Fibroblast of skin of right quadriceps (primary cell): Measurements from ENCODE around the gene SLC17A5.
A peak's percentile ranks its signal among the peaks of the same experiment; 100 is the strongest.
"Not testable (repeated sequence)": the region's sequence is repeated elsewhere in the genome, so short reads cannot be mapped to it uniquely, and the experiment has no call there.

Experiments
- DNase-seq: peaks from one replicate; pipeline ENCODE4 v3.0.0-alpha.2; 2013

Gene SLC17A5

DNA sequence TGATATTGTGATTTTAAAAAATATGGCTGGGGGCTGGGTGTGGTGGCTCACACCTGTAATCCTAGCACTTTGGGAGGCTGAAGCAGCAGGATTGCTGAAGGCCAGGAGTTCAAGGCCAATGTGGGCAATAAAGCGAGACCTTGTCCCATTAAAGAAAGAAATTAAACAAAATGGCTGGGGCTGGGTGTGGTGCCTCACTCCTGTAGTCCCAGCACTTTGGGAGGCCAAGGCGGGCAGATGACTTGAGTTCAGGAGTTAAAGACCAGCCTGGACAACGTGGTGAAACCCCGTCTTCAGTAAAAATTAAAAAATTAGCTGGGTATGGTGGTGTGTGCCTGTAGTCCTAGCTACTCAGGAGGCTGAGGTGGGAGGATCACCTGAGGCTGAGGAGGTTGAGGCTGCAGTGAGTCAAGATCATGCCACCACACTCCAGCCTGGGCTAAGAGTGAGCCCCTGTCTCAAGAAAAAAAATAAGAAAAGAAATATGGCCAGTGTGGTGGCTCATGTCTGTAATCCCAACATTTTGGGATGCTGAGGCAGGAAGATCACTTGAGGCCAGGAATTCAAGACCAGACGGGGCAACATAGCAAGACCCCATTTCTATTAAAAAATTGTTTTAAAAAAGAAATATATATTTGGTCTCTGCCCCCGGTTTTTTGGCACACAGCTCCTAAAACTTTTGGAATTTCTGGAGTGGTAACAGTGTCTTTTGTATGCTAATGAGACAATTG is 39.8 kb downstream of the SLC17A5 start:
- no peak for DNase-seq

DNA sequence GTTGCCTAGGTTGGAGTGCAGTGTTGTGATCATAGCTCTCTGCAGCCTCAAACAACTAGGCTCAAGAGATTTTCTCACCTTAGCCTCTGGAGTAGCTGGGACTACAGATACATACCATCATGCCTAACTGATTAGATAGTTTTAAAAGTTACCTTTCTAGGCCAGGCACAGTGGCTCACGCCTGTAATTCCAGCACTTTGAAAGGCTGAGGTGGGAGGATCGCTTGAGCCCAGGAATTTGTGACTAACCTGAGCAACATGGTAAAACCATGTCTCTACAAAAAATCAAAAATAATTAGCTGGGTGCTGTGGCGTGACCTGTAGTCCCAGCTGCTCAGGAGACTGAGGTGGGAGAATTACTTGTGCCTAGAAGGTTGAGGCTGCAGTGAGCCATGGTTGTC is 41.2 kb downstream of the SLC17A5 start:
- no peak for DNase-seq

DNA sequence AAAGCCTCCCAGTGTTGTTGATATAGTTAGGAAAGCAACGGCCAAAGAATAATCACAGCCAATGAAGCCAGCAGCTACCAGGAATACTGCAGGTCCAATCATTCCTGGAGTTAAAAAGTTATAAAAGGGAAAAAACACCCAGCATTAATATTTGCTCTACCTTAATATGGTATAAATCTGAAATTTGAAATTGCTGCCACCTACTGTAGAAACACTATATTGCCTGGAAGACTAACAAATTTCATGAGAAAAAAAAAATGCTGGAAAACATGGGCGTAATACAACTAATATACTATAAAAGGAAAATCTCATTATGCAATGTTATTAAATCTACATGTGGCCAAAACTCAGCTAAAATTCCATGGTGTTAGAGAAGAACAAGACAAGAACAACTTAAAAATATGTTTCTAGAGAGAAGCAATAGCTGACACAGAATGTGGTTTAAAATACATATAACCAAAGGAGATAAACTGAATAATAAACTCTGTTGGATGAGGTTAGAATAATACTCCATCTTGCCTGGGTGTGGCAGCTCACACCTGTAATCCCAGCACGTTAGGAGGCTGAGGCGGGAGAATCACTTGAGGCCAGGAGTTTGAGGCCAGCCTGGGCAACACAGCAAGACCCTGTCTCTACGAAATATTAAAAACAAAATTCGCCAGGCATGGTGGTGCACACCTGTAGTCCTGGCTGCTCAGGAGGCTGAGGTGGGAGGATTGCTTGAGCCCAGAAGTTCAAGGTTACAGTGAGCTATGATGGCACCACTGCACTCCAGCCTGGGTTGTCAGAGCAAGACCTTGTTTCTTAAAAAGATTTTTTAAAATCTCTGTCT is 43.1 kb downstream of the SLC17A5 start:
- peak; percentile 54 for DNase-seq

DNA sequence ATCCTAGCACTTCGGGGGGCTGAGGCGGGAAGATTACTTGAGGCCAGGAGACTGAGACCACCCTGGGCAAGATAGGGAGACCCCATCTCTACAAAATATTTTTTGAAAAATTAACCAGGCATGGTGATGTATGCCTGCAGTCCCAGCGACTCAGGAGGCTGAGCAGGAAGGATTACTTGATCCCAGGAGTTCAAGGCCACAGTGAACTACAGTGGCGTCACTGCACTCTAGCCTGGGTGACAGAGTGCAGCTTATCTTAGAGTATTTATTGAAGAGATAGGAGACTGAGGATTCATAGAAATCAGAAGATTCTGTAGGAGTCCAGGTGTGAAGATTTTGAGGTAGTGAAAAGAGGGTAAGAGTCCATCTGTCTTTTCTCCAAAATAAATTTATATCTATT is 45.0 kb downstream of the SLC17A5 start:
- DNase-seq, result no peak

DNA sequence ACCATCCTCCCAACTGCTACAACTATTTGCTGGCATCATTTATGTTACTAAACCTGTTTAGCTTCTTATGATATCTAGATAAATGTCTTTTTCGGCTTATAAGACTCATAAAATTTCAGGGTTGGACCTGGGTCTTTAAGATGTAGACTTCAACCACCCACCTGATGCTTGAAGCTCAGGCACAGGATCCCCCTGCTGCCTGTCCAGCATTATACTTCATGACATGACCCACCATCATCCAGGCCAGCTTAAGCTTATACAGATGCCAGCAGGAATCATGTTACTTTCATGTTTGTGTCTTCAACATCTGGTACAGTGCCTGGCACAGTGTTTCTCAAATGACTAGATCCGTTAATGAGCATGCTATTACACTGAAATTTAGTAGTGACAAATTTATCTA is 47.4 kb downstream of the SLC17A5 start:
- no peak for DNase-seq

DNA sequence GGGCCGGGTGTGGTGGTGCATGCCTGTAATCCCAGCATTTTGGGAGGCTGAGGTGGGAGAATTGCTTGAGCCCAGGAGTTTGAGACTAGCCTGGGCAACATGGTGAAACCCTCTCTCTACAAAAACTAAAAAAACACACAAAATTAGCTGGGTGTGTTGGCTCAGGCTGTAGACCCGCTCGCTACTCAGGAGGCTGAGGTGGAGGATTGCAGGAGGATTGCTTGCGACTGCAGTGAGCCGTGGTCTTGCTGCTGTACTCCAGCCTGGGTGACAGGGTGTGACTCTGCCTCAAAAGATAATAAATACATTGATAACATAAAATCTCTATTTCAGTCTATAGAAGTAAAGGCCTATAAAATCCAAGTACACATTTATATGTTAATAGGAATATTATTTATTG is 49.3 kb downstream of the SLC17A5 start:
- no peak for DNase-seq

DNA sequence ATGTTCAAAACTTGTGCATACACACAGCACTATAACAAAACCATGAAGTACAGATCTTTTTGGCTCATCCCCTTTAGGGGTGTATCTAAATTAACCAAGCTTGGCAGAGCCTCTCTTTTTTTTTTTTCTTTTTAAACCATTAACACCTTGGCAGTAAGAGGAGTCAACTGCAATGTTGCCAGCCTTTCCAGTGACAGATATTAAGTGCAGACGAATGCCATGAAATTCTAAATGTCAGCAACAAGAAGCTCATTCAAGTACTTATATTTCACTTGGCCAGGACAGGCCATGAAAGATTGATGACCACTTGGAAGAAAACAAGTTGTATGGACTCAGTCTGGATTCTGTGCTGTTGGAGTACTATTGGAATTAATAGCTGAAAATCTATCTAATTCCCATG is 49.8 kb downstream of the SLC17A5 start:
- DNase-seq, result no peak

DNA sequence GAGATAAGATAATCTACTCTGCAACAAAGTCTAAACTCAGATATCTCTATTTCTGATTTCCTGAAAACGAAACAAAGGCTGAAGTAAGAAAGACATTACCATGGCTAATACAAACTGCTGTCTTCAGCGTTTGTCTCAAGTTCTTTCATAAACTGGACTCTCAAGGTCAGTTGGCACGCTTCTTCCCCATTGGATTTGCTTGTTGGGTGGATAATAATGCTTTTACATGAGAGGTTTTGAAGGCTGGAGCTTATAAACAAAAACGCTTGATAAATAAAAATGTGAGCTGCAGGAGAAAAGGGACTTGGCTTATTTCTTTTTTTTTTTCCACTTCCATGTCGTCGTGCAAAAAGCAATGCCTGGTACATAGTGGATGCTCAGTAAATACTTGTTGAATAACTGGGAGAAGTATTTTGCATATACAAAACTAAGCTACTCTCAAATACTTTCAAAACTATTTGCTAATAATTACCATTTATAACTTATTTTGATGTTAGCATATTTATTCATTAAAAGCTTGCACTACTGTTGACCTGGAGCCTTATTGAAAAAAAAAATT is 67.3 kb downstream of the SLC17A5 start:
- DNase-seq, result no peak

DNA sequence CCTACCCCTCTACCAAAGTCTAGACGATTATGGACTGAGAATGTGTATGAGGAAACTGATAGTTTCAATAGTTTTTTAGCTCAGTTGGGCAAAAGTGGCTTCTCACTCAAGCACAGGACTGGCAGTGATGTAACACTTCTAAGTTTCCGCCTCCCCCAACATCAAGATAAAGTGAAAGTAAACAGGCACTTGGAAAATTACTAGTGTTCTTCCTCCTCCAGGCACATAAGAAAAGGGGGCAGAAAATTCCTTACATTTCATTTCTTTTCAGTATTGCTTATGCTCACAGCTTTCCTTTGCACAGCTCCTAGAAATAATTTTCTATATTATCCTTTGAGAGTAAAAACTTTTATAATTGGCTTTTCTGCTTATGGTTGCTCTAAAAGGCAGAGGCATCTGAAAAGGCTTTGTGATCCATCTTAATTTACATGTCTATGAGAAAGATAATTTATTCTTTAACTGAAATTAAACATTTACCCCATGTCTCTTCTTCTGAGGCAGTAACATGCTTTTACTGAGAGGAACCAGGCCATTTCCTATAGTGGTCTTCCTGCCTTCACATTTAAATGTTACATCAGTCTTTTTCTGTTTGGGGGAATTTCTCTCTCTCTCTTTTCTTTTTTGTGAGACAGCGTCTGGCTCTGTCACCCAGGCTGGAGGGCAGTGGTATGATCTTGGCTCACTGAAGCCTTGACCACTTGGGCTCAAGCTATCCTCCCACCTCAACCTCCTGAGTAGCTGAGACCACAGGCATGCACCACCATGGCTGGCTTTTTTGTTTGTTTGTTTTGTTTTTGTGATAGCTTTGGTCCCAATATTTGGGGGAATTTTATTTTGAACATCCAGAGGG is 68.0 kb downstream of the SLC17A5 start:
- peak; percentile 84 for DNase-seq

DNA sequence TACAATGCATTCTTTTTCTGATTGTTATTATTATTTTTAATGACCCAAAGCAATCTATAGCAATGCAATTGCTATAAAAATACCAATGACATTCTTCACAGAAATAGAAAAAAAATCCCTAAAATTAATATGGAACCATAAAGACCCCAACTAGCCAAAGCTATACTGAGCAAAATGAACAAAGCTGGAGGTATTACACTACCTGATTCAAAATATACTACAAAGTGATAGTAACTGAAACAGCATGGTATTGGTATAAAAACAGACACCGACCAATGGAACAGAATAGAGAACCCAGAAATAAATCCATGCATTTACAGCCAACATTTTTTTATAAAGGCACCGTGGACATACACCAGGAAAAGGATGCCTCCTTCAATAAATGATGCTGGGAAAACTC is 72.5 kb downstream of the SLC17A5 start:
- no peak for DNase-seq

DNA sequence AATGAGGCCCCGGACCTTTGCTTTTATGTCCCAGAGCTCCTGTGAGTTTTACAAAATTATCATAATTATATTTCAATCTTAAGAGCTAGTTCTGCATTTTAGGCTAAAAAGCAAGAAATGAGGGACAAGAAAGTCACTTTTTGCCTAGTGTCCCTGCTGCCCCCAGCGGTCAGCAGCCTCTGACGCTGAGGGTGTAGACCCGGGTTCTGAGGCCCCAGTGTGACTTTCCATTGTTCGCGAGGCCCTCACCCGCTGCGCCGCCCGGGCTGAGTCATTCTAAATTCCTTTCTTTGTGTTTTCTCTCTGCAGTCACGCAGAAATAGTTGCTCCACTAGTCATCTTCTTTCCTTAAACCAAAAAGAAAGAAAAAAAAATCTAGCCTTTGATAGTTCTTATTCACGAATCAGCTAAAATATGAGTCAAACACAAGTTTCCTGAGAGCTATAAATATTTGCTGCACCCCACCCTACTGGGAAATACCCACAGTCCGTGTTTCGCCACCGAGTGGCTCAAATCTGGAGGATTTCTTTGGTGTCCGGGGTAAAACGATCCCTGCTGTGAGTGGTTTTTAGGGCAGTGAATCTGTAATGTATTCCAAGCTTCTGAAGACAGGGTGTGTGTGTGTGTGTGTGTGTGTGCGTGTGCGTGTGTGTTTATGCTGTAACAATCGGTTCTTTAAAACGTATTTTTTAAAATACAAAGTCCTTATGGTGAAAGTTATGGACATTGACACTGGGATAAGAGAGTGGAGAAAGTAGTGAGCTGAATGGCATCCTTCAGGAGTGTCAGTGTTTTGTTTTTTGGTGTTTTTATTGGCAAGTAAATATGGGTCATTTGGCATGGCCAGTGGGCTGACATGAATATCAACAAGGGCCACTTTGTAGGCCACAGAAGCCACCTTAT is 73.3 kb downstream of the SLC17A5 start:
- DNase-seq, result peak; percentile 98

DNA sequence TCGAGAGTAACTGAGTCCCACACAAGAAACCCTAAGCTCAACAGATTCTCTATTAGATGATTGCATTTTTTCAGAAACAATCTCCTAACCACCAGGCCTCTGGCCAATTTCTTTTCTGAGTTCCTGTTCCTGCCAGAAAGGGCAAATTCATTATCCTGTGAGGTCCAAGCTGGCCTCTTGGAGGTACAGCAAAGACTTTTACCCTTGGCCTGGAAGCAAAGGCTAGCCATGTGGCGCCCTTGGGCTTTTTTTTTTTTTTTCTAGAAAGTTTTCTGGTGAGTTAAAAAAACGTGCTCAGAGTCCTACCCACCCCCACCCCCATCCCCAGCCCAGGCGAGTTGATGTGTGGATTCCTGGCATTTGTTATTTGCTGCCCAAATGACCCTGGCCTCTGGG is 73.9 kb downstream of the SLC17A5 start:
- DNase-seq, result peak; percentile 87

DNA sequence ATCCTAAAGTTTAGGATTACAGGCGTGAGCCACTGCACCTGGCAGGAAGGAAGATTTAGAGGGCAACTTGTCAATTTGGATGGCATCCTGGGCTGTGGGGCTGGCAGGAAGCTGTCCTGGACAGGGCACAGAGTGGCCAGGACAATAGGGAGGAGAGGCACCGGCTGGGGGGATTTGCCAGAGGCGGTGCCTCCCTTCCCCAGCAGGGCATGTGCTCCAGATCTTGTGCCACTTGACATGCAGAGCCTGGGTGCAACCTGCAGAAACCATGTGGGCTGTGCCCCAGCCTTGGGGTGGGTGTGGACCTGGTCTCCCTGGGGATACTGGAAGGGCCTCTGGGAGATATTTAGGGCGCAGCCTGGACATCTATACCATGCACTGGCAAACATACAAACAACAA is 74.4 kb downstream of the SLC17A5 start:
- no peak for DNase-seq

DNA sequence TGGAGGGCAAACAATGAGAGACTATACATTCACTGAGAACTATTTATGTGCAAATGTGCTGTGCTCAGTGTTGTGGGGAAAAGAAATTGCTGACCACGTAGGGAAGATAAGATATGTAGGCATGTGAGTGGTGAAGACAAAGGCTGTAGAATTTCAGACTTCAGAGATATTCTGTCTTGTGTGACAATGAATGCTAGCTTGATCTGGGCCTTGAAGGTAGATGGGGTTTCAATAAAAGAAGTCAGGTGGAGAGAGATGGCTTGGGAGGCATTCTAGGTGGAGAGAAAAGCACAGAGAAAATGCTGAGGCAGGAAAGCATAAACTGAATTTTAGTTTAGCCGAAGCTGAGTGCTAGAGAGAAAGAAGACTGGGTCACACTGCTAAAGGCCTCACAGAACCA is 76.1 kb downstream of the SLC17A5 start:
- DNase-seq, result no peak

DNA sequence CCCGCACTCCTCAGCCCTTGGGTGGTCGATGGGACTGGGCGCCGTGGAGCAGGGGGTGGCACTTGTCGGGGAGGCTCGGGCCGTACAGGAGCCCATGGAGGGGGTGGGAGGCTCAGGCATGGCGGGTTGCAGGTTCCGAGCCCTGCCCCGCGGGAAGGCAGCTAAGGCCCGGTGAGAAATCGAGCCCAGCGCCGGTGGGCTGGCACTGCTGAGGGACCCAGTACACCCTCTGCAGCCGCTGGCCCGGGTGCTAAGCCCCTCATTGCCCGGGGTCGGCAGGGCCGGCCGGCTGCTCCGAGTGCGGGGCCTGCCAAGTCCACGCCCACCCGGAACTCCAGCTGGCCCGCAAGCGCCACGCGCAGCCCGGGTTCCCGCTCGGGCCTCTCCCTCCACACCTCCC is 81.3 kb downstream of the SLC17A5 start:
- DNase-seq, result not testable (repeated sequence)

DNA sequence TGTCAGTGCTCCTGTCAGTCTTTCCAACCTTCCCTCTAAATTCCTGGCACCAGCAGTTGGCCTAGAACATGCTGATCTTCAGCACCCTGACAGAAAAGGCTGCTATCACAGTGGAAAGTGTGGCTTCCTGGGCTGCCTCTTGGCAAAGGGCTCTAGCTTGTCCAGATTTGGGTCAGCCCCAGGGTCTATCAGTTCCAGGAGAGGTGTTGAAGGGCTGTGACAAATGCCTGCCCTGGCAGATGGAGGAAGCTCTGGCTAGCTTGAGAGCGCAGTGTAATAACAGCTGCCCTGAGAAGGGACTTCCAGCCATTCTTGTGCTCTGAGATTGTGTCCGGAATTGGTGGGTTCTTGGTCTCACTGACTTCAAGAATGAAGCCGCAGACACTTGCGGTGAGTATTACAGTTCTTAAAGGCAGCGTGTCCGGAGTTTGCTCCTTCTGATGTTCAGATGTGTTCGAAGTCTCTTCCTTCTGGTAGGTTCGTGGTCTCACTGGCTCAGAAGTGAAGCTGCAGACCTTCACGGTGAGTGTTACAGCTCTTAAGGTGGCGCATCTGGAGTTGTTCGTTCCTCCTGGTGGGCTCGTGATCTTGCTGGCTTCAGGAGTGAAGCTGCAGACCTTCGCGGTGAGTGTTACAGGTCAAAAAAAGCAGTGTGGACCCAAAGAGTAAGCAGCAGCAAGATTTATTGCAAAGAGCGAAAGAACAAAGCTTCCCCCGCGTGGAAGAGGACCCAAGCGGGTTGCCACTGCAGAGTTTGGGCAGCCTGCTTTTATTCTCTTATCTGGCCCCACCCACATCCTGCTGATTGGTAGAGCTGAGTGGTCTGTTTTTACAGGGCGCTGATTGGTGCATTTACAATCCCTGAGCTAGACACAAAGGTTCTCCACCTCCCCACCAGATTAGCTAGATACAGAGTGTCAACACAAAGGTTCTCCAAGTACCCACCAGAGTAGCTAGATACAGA is 82.3 kb downstream of the SLC17A5 start:
- not testable (repeated sequence) for DNase-seq

DNA sequence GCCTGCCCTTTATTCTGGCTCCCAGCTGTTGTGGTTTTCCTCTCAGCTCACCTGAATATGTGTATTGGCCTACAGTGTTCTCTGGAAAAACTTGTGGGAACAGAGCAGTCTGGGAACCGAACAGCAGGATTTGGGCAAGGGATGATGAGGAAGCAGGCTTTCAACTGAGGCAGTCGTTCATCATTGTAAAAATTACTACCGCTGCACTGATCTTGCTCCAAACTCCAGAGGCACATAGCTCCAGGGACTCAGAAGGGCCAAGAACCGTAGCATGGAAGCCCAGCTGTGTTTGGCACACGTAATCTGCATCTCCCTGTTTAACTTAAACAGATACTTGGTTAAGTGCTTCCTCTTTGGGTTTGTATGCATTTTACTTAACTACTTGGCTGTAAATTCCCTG is 84.7 kb downstream of the SLC17A5 start:
- no peak for DNase-seq

DNA sequence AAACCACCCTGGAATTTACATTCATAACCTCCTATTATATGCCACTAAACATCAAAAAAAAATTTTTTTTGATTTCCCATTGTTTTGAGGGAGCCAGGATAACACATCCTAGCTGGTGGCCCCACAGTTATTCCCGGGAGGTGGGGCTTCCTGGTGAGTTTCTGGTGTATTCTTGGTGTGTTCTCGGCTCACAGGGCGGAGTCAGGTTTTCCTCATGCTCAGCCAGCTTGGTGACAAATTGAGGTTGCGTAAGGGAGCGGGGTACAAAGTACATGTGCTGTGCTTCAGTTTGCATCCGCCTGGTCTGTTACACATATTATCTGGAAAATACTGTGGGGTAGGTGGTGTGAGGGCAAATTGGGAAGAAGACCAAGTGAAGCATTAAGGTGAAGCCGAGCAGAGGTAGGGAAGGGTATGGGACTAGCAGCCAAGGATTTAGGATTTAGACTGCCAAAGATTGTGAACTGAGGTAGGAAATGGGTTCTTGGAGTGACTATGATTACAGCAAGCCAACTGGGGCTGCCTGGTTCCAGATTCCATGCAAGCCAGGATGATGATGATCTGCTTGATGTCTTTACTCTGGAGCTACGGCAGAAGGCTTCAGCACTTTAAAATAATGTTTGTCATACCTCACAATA is 86.7 kb downstream of the SLC17A5 start:
- DNase-seq, result peak; percentile 44

DNA sequence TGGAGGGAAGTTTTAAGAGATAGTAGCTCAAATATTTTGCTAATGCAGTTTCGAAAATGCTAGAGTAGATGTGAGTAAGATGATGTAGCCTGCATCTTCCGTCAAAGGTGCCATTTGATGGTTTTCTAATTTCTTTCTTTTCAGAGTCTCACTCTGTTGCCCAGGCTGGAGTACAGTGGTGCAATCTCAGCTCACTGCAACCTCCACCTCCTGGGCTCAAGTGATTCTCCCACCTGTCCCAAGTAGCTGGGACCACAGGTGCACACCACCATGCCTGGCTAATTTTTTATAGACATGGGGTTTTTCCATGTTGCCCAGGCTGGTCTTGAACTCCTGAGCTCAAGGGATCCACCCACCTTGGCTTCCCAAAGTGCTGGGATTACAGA is 87.3 kb downstream of the SLC17A5 start:
- not testable (repeated sequence) for DNase-seq

DNA sequence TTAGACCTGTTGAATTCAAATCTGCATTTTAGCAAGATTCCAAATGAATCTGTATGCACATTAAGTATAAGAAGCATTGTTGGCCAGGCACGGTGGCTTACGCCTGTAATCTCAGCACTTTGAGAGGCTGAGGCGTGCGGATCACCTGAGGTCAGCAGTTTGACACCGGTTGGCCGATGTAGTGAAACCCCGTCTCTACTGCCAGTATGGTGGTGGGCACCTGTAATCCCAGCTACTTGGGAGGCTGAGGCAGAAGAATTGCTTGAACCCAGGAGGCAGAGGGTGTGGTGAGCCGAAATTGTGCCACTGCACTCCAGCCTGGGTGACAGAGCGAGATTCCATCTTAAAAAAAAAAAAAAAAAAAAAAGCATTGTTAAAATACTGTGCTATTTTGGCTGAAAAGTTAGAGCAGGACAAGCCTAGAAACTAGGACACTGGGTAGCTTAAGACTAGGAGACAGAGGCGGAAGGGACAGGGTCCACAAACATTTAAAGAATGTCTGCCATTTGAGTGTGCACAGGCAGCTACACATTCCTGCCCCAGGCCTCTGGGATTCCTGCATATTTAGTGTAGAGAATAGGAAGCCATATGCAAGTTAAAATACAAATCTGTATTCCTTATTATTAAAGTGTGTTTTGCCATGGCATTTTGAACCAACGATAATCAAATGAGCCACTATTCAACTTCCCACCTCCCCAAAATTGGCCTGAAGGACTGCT is 87.9 kb downstream of the SLC17A5 start:
- DNase-seq, result peak; percentile 68
